Stimulated activated CD8-positive, alpha-beta memory T cell treated with anti-CD3 and anti-CD28 coated beads, Interleukin-2, amount 100 ng/mL, for 1 hour (primary cell): ENCODE data around the gene PLSCR3.

Experiments
- DNase-seq, 2 donors: peaks; one replicate each; pipeline ENCODE4 v3.0.0-alpha.2; 2020; ENCODE audit warnings: low read depth in 2 of 2

PLSCR3 gene

GRCh38 chr17:7406235-7406825 lies 12.0 kb upstream of the PLSCR3 start:
- no peak for DNase-seq

GRCh38 chr17:7405350-7406234 lies 11.3 kb upstream of the PLSCR3 start:
- no peak for DNase-seq

- DNase-seq, result peak in 1 of 2 donors; percentile 38
Observed at GRCh38 chr17:7404737-7405349, 10.5 kb upstream of the PLSCR3 start.

- peak; percentile 91 to 92 for DNase-seq
Observed at GRCh38 chr17:7403977-7404736, 9.8 kb upstream of the PLSCR3 start, which contains the start of gene TMEM256. TSS of gene TMEM256 (minus strand) at chr17:7404097. CDS start at chr17:7404084, 13 bp downstream.

GRCh38 chr17:7403727-7403976 lies 9.3 kb upstream of the PLSCR3 start:
- no peak for DNase-seq

- DNase-seq, result no peak
Observed at GRCh38 chr17:7403043-7403726, 8.9 kb upstream of the PLSCR3 start.

- no peak for DNase-seq
Observed at GRCh38 chr17:7398612-7399011, 4.3 kb upstream of the PLSCR3 start.

- no peak for DNase-seq
Observed at GRCh38 chr17:7396147-7396546, 1.8 kb upstream of the PLSCR3 start.

- peak in 1 of 2 donors; percentile 46 for DNase-seq
Observed at GRCh38 chr17:7393613-7394451, 493 bp downstream of the PLSCR3 start.

- DNase-seq, result no peak
Observed at GRCh38 chr17:7392696-7393612, 1.4 kb downstream of the PLSCR3 start.

GRCh38 chr17:7391307-7391706 lies 3.0 kb downstream of the PLSCR3 start:
- DNase-seq, result no peak

- no peak for DNase-seq
Observed at GRCh38 chr17:7389924-7390910, 4.1 kb downstream of the PLSCR3 start.

- DNase-seq, result no peak
Observed at GRCh38 chr17:7388856-7389255, 5.5 kb downstream of the PLSCR3 start.

GRCh38 chr17:7384489-7385081 lies 9.7 kb downstream of the PLSCR3 start:
- DNase-seq, result no peak

GRCh38 chr17:7383742-7384488 lies 10.4 kb downstream of the PLSCR3 start:
- DNase-seq, result peak; percentile 50 to 61

- DNase-seq, result no peak
Observed at GRCh38 chr17:7383371-7383741, 11.0 kb downstream of the PLSCR3 start.

GRCh38 chr17:7382901-7383300 lies 11.4 kb downstream of the PLSCR3 start:
- DNase-seq, result no peak
